ENCODE measurements around the gene JPH3.

- TF ChIP-seq CTCF (IDR thresholded peaks at IDR 0.05): no peak
- TF ChIP-seq POLR2A (IDR thresholded peaks at IDR 0.05): no peak
Measured at GRCh38 chr16:87700406-87701077, 98.2 kb downstream of the JPH3 start.

Data from testis (tissue), 2 donors.